HG02840 (cell line): ENCODE data around the gene PGAP3.

Experiments
- ATAC-seq: cut with Tn5 transposase; IDR thresholded peaks from one replicate; pipeline ENCODE4 v1.9.1; 2021; ENCODE audit warnings: mild to moderate bottlenecking, moderate library complexity, moderate number of reproducible peaks; ENCODE audit not compliant: unreplicated experiment, low FRiP score

PGAP3 gene

GRCh38 chr17:39673335-39674081, 14.3 kb downstream of the PGAP3 start:
- no peak for ATAC-seq

- no peak for ATAC-seq
Measured at GRCh38 chr17:39672522-39673334, 15.1 kb downstream of the PGAP3 start.

- no peak for ATAC-seq
Measured at GRCh38 chr17:39671651-39672521, 16.0 kb downstream of the PGAP3 start.

- ATAC-seq: no peak
Measured at GRCh38 chr17:39670746-39671145, 17.1 kb downstream of the PGAP3 start.

GRCh38 chr17:39669897-39670735, 17.7 kb downstream of the PGAP3 start:
- ATAC-seq: no peak

- ATAC-seq: no peak
Measured at GRCh38 chr17:39667945-39668924, 19.6 kb downstream of the PGAP3 start, which contains the start of gene PNMT. Gene PNMT (plus strand): TSS chr17:39668453. CDS start chr17:39668476, 23 bp downstream.

- no peak for ATAC-seq
Measured at GRCh38 chr17:39667262-39667944, 20.5 kb downstream of the PGAP3 start.

- ATAC-seq: no peak
Measured at GRCh38 chr17:39666601-39667261, 21.1 kb downstream of the PGAP3 start.

- no peak for ATAC-seq
Measured at GRCh38 chr17:39666231-39666600, 21.6 kb downstream of the PGAP3 start.

- no peak for ATAC-seq
Measured at GRCh38 chr17:39665642-39666224, 22.1 kb downstream of the PGAP3 start.

GRCh38 chr17:39664581-39665561, 23.0 kb downstream of the PGAP3 start, which contains the start of gene TCAP:
Gene TCAP (plus strand): TSS chr17:39665349. CDS start chr17:39665360, 11 bp downstream.
- no peak for ATAC-seq

GRCh38 chr17:39663688-39664580, 23.9 kb downstream of the PGAP3 start:
- no peak for ATAC-seq

GRCh38 chr17:39663340-39663687, 24.5 kb downstream of the PGAP3 start:
- ATAC-seq: no peak

- no peak for ATAC-seq
Measured at GRCh38 chr17:39662551-39663339, 25.1 kb downstream of the PGAP3 start.
